GM18505 (cell line): ENCODE measurements around the gene TRMO.

Experiments
- ATAC-seq: cut with Tn5 transposase; IDR thresholded peaks from one replicate; pipeline ENCODE4 v1.9.1; 2021; ENCODE audit not compliant: unreplicated experiment
- POLR2A ChIP-seq: IDR thresholded peaks from 4 replicates; pipeline ENCODE4 v1.6.1; 2011; ENCODE audit warnings: borderline replicate concordance; ENCODE audit not compliant: insufficient read depth, insufficient read length; ENCODE audit errors: extremely low read depth

TRMO gene

DNA sequence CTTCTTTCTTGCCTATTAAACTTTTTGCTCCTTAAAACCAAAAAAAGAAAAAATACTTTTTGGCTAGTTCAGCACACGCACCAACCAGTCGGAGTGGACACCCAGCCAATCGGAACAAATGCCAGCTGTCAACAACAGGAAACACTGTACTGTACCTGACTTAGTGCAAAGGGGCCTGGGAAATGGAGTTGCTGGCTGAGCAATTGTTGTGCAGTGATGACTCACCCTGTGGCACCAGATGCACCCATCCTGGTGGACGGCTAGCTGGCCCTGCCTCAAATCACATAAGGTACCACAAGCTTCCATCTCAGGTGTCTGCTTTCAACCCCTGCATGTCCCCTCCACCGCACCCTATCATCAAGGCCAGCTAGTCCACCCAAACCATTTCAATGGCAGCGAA is 48.4 kb downstream of the TRMO start:
- no peak for ATAC-seq
- no peak for TF ChIP-seq POLR2A

DNA sequence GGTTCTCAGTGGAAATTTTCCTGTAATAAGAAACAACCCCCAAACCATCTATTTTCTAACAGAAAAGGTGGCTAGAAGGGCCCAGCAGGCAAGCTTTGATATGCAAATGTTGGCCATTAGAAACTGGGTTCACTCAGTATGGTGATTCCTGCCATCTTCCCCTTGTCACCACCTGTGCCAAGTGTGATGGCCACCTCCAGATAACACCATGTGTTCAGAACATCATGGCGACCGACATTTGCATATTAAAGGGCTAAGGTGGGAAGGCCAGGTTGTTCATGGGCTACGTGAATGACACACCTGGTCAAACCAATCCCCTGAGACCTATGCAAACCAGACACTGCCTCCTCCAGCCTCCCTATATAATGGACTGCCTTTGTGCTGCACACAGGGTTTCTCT is 48.9 kb downstream of the TRMO start:
- no peak for ATAC-seq
- TF ChIP-seq POLR2A, result no peak

DNA sequence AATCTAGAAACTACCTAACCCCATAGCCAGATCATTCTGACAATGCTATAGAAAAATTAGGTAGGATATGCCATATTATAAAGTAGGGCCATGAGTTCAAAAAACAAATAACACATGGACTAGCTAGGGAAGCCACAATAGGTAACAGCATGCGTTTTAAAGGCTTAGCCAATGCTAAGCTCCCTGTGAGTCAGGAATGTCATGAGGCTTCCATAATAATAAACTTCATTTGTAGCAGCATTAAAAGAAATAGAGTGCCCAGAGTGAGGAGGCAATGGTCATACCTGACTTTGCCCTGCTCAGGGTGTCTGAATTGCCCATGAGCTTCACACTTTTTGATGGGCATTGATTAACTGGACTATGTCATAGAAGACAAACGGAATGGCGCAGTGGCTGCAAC is 53.4 kb downstream of the TRMO start:
- no peak for ATAC-seq
- no peak for TF ChIP-seq POLR2A

DNA sequence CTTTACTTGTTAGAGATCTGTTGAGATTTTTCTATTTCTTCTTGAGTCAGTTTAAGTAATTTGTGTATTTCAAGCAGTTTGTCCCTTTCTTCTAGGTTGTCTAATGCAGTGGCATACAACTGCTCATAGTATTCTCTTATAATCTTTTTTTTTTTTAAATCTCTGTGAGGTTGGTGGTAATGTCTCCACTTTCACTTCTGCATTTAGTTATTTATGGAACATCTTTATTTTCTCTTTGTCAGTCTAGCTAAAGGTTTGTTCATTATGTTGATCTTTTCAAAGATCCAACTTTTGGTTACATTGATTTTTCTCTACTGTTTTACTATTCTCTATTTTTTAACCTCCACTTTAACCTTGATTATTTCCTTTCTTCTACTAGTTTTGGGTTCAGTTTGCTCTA is 55.5 kb downstream of the TRMO start:
- TF ChIP-seq POLR2A, result no peak
- ATAC-seq, result no peak

DNA sequence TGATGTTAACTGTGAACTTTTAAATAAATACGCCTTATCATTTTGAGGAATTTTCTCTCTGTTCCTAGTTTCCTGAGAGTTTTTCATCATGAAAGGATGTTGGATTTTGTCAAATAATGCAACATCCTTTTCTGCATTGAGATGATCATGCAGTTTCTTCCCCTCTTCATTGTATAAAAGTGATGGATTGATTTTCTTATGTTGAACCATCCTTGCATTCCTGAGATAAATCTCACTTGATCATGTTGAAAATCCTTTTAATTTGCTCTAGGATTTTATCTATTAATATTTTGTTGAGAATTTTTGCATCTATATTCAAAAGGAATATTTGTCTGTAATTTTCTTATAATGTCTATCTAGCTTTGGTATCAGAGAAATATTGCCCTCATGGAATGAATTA is 56.0 kb downstream of the TRMO start:
- TF ChIP-seq POLR2A, result no peak
- no peak for ATAC-seq

DNA sequence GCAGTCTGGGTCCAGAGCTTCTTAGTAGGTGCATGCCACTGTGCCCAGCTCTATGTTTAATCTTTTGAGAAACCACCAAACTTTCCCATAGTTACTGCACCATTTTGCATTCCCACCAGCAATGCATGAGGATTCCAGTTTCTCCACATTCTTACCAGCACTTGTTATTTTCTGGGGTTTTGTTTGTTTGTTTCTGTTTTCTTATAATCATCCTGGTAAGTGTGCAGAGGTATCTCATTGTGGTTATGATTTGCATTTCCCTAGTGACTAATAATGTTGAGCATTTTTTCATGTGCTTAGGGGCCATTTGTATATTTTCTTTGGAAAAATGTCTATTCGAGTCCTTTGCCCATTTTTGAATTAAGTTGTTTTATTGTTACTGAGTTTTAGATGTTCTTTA is 57.9 kb downstream of the TRMO start:
- ATAC-seq, result no peak
- TF ChIP-seq POLR2A, result no peak

DNA sequence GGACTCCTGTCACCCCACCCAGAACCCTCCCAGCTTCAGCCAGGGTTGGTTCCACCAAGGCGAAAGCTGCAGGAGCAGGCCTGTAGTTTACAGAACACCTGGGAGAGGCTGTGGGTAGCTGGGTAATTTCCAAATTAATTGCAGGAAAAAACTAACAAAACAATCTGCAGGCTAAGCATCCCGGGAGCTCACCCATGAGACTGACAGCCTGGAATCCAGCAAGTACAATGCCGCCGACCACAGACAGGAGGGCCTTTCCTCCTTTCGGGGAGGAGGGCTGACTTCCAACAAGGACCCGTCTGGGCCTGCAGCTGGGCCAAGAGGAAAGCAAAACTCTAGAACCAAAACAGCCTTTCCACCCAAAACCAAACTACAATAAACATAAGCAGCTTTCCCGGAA is 59.0 kb downstream of the TRMO start:
- ATAC-seq, result no peak
- TF ChIP-seq POLR2A, result no peak

DNA sequence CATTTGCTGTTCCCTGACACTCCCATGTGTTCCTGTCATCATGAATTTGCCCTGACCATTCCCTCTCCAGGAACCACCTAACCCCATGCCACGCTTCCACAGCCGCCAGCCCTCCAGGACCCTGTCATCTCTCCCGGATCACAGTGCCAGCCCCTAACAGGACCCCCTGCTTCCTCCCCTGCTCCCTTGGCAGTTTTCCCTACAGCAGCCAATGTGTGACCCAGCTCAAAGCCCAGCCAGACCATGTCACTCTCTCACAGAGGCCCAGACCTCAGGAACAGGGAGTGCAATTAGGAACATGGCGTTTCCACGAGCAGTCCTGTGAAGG is 61.2 kb downstream of the TRMO start:
- ATAC-seq, result no peak

DNA sequence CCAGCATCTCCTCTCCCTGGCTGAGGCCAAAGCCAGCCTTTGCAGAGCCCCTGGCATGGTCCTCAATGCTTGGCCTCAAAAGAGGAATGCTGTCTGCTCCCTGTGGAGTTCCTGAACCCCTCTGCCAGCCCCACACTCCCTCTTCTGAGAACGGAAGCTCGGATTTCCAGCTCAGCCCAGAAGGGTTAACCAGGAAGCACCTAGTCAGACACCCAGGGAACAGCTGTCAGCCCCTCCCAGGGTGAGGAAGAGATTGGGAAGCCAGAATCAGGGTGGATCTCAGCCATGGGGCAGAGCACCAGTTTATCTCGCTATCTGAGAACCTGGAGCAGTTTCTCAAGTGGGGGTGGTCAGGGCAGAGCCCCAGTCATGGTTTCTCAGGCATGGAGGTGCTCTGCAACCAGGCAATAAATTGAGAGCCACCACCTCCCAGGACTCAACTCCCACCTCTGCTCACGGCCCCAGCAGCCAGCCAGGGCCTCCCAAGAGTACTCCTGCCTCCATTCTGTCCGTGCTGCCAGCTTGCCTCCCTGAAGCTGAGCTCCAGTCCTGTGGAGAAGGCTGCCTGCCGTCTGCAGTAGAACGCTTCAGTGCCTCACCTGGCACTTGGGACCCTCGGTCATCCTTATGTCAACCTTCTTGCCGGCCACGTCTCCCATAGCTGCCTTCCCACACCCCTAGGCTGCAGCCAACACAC is 61.7 kb downstream of the TRMO start:
- no peak for TF ChIP-seq POLR2A
- ATAC-seq, result no peak

More for the DNA sequence above, 61.2 kb downstream of the TRMO start:
- no peak for TF ChIP-seq POLR2A

DNA sequence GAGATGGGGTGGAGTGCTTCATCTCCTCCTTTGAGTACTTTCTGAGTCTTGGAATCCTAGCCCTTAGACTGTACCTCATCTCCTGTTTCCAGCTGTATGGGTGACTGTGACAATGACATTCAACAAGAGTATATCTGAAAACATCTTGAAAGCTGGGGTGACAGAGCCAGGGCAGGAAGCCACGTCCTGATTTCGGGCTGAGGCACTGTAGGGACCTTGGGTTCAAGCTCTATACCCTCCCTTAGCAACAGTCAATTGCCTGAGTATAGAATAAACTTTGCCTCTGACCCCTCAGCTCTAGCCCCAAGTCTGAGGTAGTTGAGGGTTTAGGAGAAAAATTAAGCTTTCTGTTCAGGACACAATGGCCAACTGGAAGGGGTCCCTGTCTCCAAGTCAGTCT is 63.0 kb downstream of the TRMO start:
- no peak for ATAC-seq

DNA sequence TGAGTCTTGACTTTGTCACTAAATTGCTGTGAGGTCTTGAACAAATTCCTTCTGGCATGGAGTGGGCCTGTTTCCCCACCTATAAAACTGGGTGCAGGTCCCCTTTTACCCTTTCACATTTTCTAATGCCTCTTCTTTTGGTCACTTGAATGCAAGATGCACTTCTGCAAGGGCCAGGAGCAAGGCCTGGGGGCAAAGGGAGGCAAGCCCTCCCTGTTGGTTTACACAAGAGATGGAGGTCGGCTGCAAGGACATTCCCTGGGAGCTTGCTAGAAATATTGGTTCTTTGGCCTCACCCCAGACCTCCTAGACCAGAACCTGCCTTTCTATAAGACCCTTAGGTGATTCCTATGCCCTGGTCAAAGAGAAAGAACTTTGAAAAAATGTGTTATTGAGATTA is 63.5 kb downstream of the TRMO start:
- ATAC-seq, result no peak
- no peak for TF ChIP-seq POLR2A

More for the DNA sequence above, 63.0 kb downstream of the TRMO start:
- no peak for TF ChIP-seq POLR2A

DNA sequence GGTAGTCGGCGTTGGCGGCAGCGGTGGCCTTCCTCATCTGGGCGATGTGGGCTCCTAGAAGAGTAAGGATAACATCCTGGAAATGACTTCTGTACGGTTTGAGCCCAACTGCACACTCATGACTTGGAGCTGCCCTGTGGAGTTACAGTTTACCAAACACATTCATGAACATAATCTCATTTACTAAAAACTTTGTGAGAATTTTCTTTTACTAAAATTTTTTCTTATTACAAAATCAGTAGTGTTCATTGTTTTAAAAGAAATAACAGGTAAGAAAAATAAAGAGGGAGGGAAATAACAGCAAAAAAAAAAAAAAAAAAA is 63.9 kb downstream of the TRMO start:
- no peak for ATAC-seq

DNA sequence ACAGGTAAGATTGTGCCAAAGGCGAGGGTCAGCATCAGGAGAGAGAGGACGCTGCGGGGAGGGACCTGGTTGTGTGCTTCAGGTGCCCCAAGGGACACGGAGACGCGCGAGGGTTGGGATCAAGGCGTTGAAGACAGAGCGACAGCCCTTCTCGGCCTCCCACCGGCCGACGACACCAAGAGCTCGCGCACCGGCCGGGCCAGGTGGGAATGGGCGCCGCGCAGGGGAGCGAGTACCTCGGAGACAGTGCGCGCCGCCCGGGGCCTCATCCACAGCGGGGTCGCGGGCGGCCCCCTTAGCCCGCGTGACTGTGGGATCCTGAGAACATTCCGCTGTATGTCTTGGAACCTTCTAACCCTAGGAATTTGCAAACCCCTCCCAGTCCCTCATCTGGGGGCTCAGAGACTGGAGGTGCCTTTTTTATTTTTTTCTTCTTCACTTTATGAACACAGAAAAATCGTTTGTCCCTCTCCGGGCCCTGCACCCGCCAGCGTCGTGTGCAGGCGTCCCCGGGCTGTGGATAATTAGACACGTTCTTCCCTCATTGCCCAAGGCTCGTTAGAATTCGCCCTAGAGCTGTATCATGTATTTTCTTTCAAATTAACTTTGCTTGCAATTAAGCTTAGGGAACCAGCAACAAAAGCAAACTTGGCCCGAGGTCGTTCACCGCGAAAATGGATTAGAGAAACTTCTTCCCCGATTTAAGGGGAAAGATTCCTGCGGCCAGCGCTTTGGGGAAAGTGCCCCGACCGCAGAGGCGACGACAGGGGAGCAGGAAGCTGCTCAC is 64.5 kb downstream of the TRMO start:
- ATAC-seq, result no peak
- TF ChIP-seq POLR2A, result no peak

More for the DNA sequence above, 63.9 kb downstream of the TRMO start:
- no peak for TF ChIP-seq POLR2A

DNA sequence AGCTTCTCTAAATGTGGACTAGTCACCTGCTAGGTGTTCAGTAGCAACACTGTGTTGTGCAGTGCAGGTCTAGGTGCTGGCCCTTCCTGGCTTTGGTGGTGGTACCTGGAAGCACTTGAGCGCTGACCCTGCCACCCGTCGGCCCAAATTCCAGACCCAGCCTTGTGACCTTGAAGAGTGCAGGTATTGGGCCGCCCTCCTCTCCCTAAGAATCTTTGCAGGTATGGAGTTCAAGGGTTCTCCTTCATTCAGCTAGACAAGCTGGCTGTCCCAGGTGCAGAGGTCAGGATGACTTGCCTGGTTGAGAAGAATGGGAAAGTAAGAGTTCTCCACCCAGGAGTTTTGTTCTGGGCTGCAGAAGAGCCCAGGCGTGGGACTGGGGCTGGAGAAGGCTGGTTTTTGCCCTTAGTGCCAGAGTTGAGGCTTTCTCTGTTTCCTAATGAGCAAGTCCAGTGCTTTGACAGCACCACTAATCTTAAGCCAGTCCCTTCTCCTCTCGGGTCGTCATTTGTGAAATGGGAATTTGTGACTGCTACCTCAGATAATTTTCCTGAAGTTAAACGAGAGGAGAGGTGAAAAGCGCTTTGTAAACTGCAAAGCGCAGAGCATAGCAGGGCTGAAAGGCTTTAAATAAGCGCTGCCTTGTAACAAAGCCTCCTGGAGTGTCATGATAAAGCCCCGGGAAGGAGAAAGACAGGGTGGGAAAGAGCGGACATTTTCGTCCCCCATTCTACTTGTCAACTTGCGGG is 65.3 kb downstream of the TRMO start:
- ATAC-seq, result no peak
- TF ChIP-seq POLR2A, result no peak
